ENCODE measurements around the gene TLX2. TPM values are rescaled to one million over a fixed set of nuclear protein-coding genes. Genes with fewer than 3 reads are reported as not detected.
"Not testable (repeated sequence)": the region's sequence is repeated elsewhere in the genome, so short reads cannot be mapped to it uniquely, and the experiment has no call there.

The TLX2 gene
- total and polyA plus RNA-seq, 2 of the 4 experiments (the other 2 are of a cell fraction): not detected

GRCh38 chr2:74482801-74483674 lies 31.2 kb upstream of the TLX2 start, which contains the start of the genes CCDC142 and TTC31 (continued):
- TF ChIP-seq RCOR1 (IDR thresholded peaks at IDR 0.05; ENCODE audit: insufficient replicate concordance, low read length) (peak; percentile 20), NFE2L2 (IDR thresholded peaks at IDR 0.05; ENCODE audit: low read depth, low read length) (no peak; the same call in 1 of the 2 replicates), RAD21 (IDR thresholded peaks at IDR 0.05; ENCODE audit: low read length) (peak; percentile 75), RFX5 (IDR thresholded peaks at IDR 0.05; ENCODE audit: low read depth, low read length) (no peak)

- Histone ChIP-seq H2BK120ac (ENCODE audit: low read depth, low read length) (peak overlapping the region; percentile 16; the same call in 1 of the 2 replicates), H4K5ac (ENCODE audit: low read depth, low read length) (peak overlapping the region; percentile 8), H3K36me3 (ENCODE audit: control insufficient read depth, insufficient read depth, low read length) (peaks cover 10% of the 10 kb centered on the region), H4K91ac (ENCODE audit: insufficient read depth, low read depth, low read length) (peak overlapping the region; percentile 77), H3K9ac (ENCODE audit: low read depth, low read length) (peak overlapping the region; percentile 73), H3K23ac (ENCODE audit: low read depth, low read length) (peak overlapping the region; percentile 62), H3K4me1 (ENCODE audit: control insufficient read depth, insufficient read depth, low read length) (peaks cover 16% of the 10 kb centered on the region), H4K8ac (ENCODE audit: low read depth in 2 of 2, low read length in 2 of 2) (peak overlapping the region; percentile 79 to 100; a peak in 3 of 4 replicates), H3K27ac (ENCODE audit: insufficient read depth, low read length) (peak overlapping the region; percentile 44; the same call in 1 of the 2 replicates), H3K79me1 (ENCODE audit: low read depth in 1 of 2, low read length in 2 of 2) (peaks cover 24 to 60% of the 10 kb centered on the region in 2 experiments), H3K4ac (ENCODE audit: low read depth, low read length) (peak overlapping the region; percentile 97), H3K4me2 (ENCODE audit: low read depth, low read length) (peak overlapping the region; percentile 75), H2AK5ac (ENCODE audit: low read depth, low read length) (0 out of 2 replicates have a peak overlapping the region, but pooled peaks have one; percentile 6), H3K4me3 (ENCODE audit: insufficient read depth, low read depth, low read length) (peak overlapping the region; percentile 80), H2AFZ (replicated peaks; ENCODE audit: low read length, poor library complexity) (peak overlapping the region; percentile 100), H2AK9ac (replicated peaks; ENCODE audit: low read depth, low read length, poor library complexity) (peak overlapping the region; percentile 99), H3K14ac (replicated peaks; ENCODE audit: low read depth, low read length) (peak overlapping the region; percentile 83; the same call in 1 of the 2 replicates)
- H2BK15ac ChIP-seq (ENCODE audit: low read depth, low read length); H2BK20ac ChIP-seq (ENCODE audit: low read depth, low read length); H2BK5ac ChIP-seq (ENCODE audit: low read depth, low read length, poor library complexity, severe bottlenecking); BruUV-seq (replicated peaks); H3K56ac ChIP-seq (ENCODE audit: extremely low read depth, insufficient read depth, low read length); H4K20me1 ChIP-seq (ENCODE audit: insufficient read depth, low read length); H3K27me3 ChIP-seq (ENCODE audit: control insufficient read depth, insufficient read depth, low read length); ATAC-seq (ENCODE audit: low read depth); dilution Hi-C loops (cut with HindIII; ENCODE audit: low sequenced_read_pairs, unreplicated experiment); H3K9me1 ChIP-seq (ENCODE audit: insufficient read depth, low read length); H3K9me3 ChIP-seq (ENCODE audit: control insufficient read depth, insufficient read depth, low read length); DNase-seq; H3K18ac ChIP-seq (ENCODE audit: low read depth, low read length): not testable (repeated sequence)
- CTCF ChIA-PET: interaction anchor here (0.7 to 3.4 kb wide), 3 partner anchors 49 to 105 kb away, joined by 3 to 17 read pairs (median 3); no protein-coding TSS in a partner anchor
- in situ Hi-C loops (cut with MboI; ENCODE audit: low sequenced_read_pairs) (loop anchor here (5.0 to 25.0 kb wide), 2 partner anchors 94 to 379 kb away; no protein-coding TSS in a partner anchor), intact Hi-C loops (cut with micrococcal nuclease) (loop anchor here (1.0 kb wide), 3 partner anchors 29 to 104 kb away; partner anchors contain the start of genes AUP1 and HTRA2)
- POLR2A ChIA-PET (ENCODE audit: unreplicated experiment): interaction anchor here (0.6 kb wide), 1 partner anchor 31 kb away, joined by 3 read pairs; the partner anchor contains the start of gene TLX2
- WGBS, 2 experiments (ENCODE audit: extremely low coverage in 2 of 2, insufficient read length in 1 of 2): 91% methylated on average over 5 of the region's 19 CpGs; no CpG with 5 or more reads in 1 of the 2 experiments
These were observed 30.5 kb upstream of the TLX2 start for GRCh38 chr2:74483675-74484164.
